Measurements from ENCODE around the gene VAPB. TPM values are rescaled to one million over a fixed set of nuclear protein-coding genes. Genes with fewer than 3 reads are reported as not detected.
"Not testable (repeated sequence)": the region's sequence is repeated elsewhere in the genome, so short reads cannot be mapped to it uniquely, and the experiment has no call there.

Gene VAPB, protein sequence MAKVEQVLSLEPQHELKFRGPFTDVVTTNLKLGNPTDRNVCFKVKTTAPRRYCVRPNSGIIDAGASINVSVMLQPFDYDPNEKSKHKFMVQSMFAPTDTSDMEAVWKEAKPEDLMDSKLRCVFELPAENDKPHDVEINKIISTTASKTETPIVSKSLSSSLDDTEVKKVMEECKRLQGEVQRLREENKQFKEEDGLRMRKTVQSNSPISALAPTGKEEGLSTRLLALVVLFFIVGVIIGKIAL
- polyA plus RNA-seq (ENCODE audit: insufficient read length in 3 of 3): 10 to 100 TPM; 57.1 to 61.4 (median 58.4) TPM

GRCh38 chr20:58388882-58389323 lies at the start of gene VAPB:
Gene VAPB (plus strand): TSS chr20:58389229. CDS start chr20:58389460, 231 bp downstream.
- DNase-seq (ENCODE audit: low read depth in 3 of 3, low spot score in 2 of 3): peak; percentile 83 to 87 (median 83)

DNA sequence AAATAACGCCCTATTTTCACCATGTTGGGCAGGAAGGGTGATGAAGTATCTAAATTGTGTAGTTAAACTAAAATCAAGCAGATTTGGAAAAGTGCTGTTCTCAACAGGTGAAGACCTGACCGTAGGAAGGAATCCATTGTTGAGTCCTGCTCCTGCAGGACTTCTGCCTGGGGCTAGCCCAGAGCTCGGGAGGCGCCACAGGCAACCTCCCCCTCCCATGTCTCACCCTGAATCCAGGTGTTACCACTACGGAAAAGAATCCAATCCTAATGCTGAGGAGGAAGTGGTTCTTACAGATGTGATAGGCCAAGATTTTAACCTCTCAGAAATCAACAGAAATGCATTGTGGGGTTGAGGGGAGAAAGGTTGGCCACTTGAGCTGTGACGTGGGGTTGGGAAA lies 49.3 kb upstream of the VAPB start:
- DNase-seq (ENCODE audit: low read depth in 3 of 3, low spot score in 2 of 3): no peak

- no peak for DNase-seq (ENCODE audit: low read depth in 3 of 3, low spot score in 2 of 3)
Observed at GRCh38 chr20:58340151-58340550, 48.9 kb upstream of the VAPB start.

DNA sequence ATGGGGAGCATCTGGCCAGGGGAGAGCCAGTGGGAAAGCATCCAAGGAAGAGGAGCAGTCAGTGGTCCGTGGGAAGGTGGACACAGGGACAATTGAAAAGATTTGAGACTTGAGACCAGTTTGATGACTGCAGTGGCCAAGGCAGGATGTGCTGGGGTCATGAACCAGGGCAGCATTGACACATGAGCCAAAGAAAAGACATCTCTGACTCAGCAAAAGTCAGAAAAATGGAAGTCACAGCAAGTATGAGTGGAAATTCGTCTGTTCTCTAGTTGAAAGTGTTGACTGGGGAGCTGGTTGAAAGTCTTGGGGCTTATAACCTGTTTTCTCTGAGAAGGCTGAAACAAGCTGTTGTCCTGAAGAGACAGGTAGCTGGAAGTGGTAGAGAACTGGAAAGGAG lies 48.2 kb upstream of the VAPB start:
- no peak for DNase-seq (ENCODE audit: low read depth in 3 of 3, low spot score in 2 of 3)

DNA sequence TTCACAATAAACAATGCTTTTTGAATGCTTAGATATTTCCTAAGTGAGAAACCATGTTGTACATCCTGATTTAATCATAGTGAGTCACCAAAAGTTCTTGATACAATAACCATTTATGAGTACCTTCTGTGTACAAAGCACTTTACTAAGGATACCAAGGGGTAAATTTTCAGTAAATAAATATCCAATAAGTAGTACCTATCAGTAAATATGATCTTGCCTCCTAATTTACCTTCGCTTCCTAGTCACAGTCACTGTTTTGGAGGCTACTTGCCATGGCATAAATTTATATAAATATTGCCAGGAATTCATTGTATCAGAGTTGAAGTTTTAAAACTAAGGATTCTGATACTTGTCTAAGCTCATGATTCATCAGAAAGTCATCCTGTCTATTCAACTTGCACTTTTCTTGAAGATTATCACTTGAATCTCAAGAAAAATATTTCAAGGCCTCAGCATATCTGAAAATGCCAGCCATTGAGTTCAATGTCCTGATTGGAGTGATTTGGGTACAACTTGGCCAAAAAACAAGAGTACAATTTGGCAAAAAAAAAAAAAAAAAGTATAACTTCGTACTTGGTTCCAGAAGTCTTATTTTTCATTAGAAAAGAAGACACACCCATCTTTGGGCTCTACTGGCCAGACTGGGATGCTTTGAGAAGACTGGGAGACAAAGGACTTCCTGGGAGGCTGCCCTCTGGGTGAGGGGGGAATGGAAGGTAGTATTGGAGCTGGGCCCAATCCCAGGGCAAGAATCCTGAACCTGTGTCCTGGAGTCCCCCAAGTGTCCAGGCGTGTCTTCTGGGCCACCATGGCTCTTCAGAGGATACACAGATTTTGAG lies 46.7 kb upstream of the VAPB start:
- DNase-seq (ENCODE audit: low read depth in 3 of 3, low spot score in 2 of 3): no peak

GRCh38 chr20:58344741-58345140 lies 44.3 kb upstream of the VAPB start:
- DNase-seq (ENCODE audit: low read depth in 3 of 3, low spot score in 2 of 3): no peak

GRCh38 chr20:58349570-58349969 lies 39.5 kb upstream of the VAPB start:
- DNase-seq (ENCODE audit: low read depth in 3 of 3, low spot score in 2 of 3): no peak

- no peak for DNase-seq (ENCODE audit: low read depth in 3 of 3, low spot score in 2 of 3)
Observed at GRCh38 chr20:58352468-58352867, 36.6 kb upstream of the VAPB start.

GRCh38 chr20:58359441-58359840 lies 29.6 kb upstream of the VAPB start:
- DNase-seq (ENCODE audit: low read depth in 3 of 3, low spot score in 2 of 3): no peak

GRCh38 chr20:58360936-58361335 lies 28.1 kb upstream of the VAPB start:
- DNase-seq (ENCODE audit: low read depth in 3 of 3, low spot score in 2 of 3): no peak

- no peak for DNase-seq (ENCODE audit: low read depth in 3 of 3, low spot score in 2 of 3)
Observed at GRCh38 chr20:58361481-58362205, 27.4 kb upstream of the VAPB start.

DNA sequence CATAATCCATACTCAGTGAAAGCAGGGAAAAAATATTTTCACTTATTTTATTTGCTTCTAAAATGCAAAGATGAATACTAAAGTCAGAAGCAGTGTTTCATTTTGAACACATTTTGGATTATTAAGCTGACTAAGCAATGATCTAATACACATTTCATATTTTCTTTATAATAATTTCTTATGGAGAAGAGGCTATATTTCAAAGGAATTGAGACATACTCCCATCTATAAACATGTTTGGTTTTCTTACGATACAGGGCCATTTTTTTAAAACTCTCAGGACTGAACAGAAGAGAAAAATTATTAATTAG lies 26.9 kb upstream of the VAPB start:
- no peak for DNase-seq (ENCODE audit: low read depth in 3 of 3, low spot score in 2 of 3)

- DNase-seq (ENCODE audit: low read depth in 3 of 3, low spot score in 2 of 3): no peak
Observed at GRCh38 chr20:58362970-58363369, 26.1 kb upstream of the VAPB start.

GRCh38 chr20:58366866-58367265 lies 22.2 kb upstream of the VAPB start:
- DNase-seq (ENCODE audit: low read depth in 3 of 3, low spot score in 2 of 3): no peak

- no peak for DNase-seq (ENCODE audit: low read depth in 3 of 3, low spot score in 2 of 3)
Observed at GRCh38 chr20:58372806-58373205, 16.2 kb upstream of the VAPB start.

- not testable (repeated sequence) for DNase-seq (ENCODE audit: low read depth in 3 of 3, low spot score in 2 of 3)
Observed at GRCh38 chr20:58373296-58373695, 15.7 kb upstream of the VAPB start.

DNA sequence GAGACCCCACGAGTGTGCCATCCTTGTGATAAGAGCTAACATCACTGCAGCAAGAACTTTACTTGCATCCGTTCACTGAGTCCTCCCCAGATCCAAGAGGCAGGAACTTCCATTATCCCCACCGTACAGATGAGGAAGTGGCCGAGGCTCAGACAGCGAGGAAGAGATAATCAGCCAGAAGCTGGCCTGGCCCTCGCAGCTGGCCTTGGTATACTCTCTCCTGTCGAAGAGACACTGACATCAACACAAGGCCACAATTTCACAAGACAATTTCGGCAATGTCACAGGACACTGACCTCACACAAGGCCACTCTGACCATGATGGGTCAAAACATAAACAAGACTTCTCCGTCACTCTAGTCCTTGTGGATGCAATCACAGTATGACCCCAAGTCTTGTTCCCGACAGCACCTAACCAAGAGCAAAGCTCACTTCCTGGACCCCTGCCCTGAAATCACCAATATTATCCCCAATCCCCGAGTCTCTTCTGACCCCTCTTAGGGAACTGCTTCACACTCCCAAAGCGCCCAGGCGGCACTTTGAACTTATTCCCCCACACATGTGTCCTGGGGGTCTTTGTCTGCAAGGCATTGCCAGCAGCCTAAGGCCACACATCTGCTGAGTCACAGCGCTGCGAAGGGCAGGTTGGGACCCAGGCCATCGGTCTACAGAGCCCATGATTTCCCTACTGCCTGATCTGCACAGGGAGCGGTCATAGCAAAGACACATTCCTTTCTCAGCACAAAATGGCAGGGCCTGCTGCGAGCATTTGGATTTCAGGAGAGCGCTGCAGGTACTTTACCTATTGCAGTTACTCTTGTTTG lies 14.8 kb upstream of the VAPB start:
- no peak for DNase-seq (ENCODE audit: low read depth in 3 of 3, low spot score in 2 of 3)

- no peak for DNase-seq (ENCODE audit: low read depth in 3 of 3, low spot score in 2 of 3)
Observed at GRCh38 chr20:58374906-58375758, 13.9 kb upstream of the VAPB start.

DNA sequence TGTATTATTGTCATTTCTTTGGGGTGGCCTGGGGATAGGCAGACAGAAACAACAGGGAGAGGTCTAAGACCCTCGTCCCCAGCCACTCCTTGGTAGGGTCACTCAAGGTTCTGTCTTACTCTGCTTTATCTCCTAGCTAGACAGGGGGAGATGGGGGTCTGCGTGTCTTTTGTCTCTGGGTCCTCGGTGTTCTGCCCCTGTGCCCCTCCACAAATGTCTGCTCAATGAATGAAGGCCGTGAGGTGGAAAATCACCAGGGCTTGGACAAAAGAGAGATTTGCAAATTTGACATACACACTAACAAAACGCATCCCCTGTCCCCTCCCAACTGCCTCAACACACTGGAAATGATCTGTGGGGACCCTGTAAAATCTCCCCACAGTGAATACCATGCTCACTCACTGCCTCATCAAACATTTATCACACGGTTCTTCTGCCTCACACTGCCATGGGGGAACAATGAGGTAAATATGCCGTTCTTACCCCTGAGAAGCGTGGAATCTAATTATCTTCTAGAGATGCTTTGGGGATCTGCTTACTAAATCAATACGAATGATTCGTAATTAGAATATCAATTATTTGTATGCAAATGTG lies 13.2 kb upstream of the VAPB start:
- DNase-seq (ENCODE audit: low read depth in 3 of 3, low spot score in 2 of 3): no peak
